ES-I3 (cell line): ENCODE measurements around the gene CEP83.
A peak's percentile ranks its signal among the peaks of the same experiment; 100 is the strongest.

Experiments
- H3K36me3 ChIP-seq: 2 replicates; pipeline ENCODE4 v1.6.1; 2013; ENCODE audit warnings: mild to moderate bottlenecking, low read length, control low read depth, moderate library complexity; ENCODE audit not compliant: insufficient read depth
- H3K4me1 ChIP-seq: 2 replicates; pipeline ENCODE4 v1.6.1; 2013; ENCODE audit warnings: mild to moderate bottlenecking, control low read depth, low read length; ENCODE audit not compliant: insufficient read depth
- H3K9ac ChIP-seq: 2 replicates; pipeline ENCODE4 v1.6.1; 2013; ENCODE audit warnings: low read depth, mild to moderate bottlenecking, low read length, moderate library complexity
- H3K9me3 ChIP-seq: 2 replicates; pipeline ENCODE4 v1.6.1; 2013; ENCODE audit warnings: mild to moderate bottlenecking, low read length, moderate library complexity; ENCODE audit not compliant: control insufficient read depth, insufficient read depth

CEP83 gene

GRCh38 chr12:94459728-94460615, at the start of gene CEP83:
TSS of gene CEP83 (minus strand) at chr12:94459867. CDS start at chr12:94412490, 47,377 bp downstream.
- peak within 1 kb of the TSS; percentile 98 for H3K9ac ChIP-seq
- H3K9me3 ChIP-seq: no peaks in the 10 kb centered on the region
- H3K36me3 ChIP-seq: 0 out of 2 replicates have a peak, but pooled peaks cover under 1% of the 10 kb centered on the region
- H3K4me1 ChIP-seq: no peaks in the 10 kb centered on the region

GRCh38 chr12:94509317-94509716, 49.6 kb upstream of the CEP83 start:
- Histone ChIP-seq H3K36me3 (no peaks in the 10 kb centered on the region), H3K9ac (no peak overlapping the region), H3K4me1 (no peaks in the 10 kb centered on the region), H3K9me3 (no peaks in the 10 kb centered on the region)

- Histone ChIP-seq H3K9ac (no peak overlapping the region), H3K9me3 (peaks cover 2% of the 10 kb centered on the region; the same call in 1 of the 2 replicates), H3K36me3 (no peaks in the 10 kb centered on the region), H3K4me1 (no peaks in the 10 kb centered on the region)
Measured at GRCh38 chr12:94507455-94507854, 47.8 kb upstream of the CEP83 start.

GRCh38 chr12:94504386-94504785, 44.7 kb upstream of the CEP83 start:
- Histone ChIP-seq H3K9me3 (peaks cover 2% of the 10 kb centered on the region; the same call in 1 of the 2 replicates), H3K4me1 (no peaks in the 10 kb centered on the region), H3K9ac (no peak overlapping the region), H3K36me3 (no peaks in the 10 kb centered on the region)

GRCh38 chr12:94503619-94504018, 44.0 kb upstream of the CEP83 start:
- Histone ChIP-seq H3K4me1 (no peaks in the 10 kb centered on the region), H3K9me3 (peaks cover 2% of the 10 kb centered on the region; the same call in 1 of the 2 replicates), H3K9ac (no peak overlapping the region), H3K36me3 (no peaks in the 10 kb centered on the region)

GRCh38 chr12:94500831-94501567, 41.3 kb upstream of the CEP83 start:
- H3K9ac ChIP-seq: no peak overlapping the region
- peaks cover 5% of the 10 kb centered on the region for H3K9me3 ChIP-seq
- H3K36me3 ChIP-seq: no peaks in the 10 kb centered on the region; the same call in 1 of the 2 replicates
- H3K4me1 ChIP-seq: no peaks in the 10 kb centered on the region

- Histone ChIP-seq H3K9ac (no peak overlapping the region), H3K9me3 (peaks cover 5% of the 10 kb centered on the region), H3K36me3 (no peaks in the 10 kb centered on the region; the same call in 1 of the 2 replicates), H3K4me1 (no peaks in the 10 kb centered on the region)
Measured at GRCh38 chr12:94498698-94499097, 39.0 kb upstream of the CEP83 start.

GRCh38 chr12:94498073-94498472, 38.4 kb upstream of the CEP83 start:
- Histone ChIP-seq H3K4me1 (no peaks in the 10 kb centered on the region), H3K9ac (no peak overlapping the region), H3K9me3 (peaks cover 5% of the 10 kb centered on the region), H3K36me3 (no peaks in the 10 kb centered on the region; the same call in 1 of the 2 replicates)

GRCh38 chr12:94495445-94496115, 35.9 kb upstream of the CEP83 start:
- Histone ChIP-seq H3K4me1 (no peaks in the 10 kb centered on the region), H3K9me3 (peaks cover 3% of the 10 kb centered on the region; the same call in 1 of the 2 replicates), H3K36me3 (no peaks in the 10 kb centered on the region; the same call in 1 of the 2 replicates), H3K9ac (no peak overlapping the region)

- Histone ChIP-seq H3K9me3 (no peaks in the 10 kb centered on the region), H3K9ac (no peak overlapping the region), H3K4me1 (no peaks in the 10 kb centered on the region), H3K36me3 (no peaks in the 10 kb centered on the region)
Measured at GRCh38 chr12:94491489-94491888, 31.8 kb upstream of the CEP83 start.

GRCh38 chr12:94488463-94488862, 28.8 kb upstream of the CEP83 start:
- H3K9me3 ChIP-seq: no peaks in the 10 kb centered on the region
- H3K36me3 ChIP-seq: no peaks in the 10 kb centered on the region
- H3K4me1 ChIP-seq: no peaks in the 10 kb centered on the region
- no peak overlapping the region for H3K9ac ChIP-seq

- Histone ChIP-seq H3K9me3 (no peaks in the 10 kb centered on the region), H3K4me1 (no peaks in the 10 kb centered on the region), H3K9ac (no peak overlapping the region), H3K36me3 (no peaks in the 10 kb centered on the region)
Measured at GRCh38 chr12:94481734-94482133, 22.1 kb upstream of the CEP83 start.

- no peaks in the 10 kb centered on the region for H3K9me3 ChIP-seq
- H3K36me3 ChIP-seq: no peaks in the 10 kb centered on the region
- H3K9ac ChIP-seq: no peak overlapping the region
- no peaks in the 10 kb centered on the region for H3K4me1 ChIP-seq
Measured at GRCh38 chr12:94469522-94469921, 9.9 kb upstream of the CEP83 start.

- no peaks in the 10 kb centered on the region for H3K36me3 ChIP-seq
- H3K9me3 ChIP-seq: no peaks in the 10 kb centered on the region
- H3K4me1 ChIP-seq: no peaks in the 10 kb centered on the region
- H3K9ac ChIP-seq: peak overlapping the region; percentile 98
Measured at GRCh38 chr12:94460616-94460959, 921 bp upstream of the CEP83 start.
